HepG2 (cell line): ENCODE results near the gene CDC42BPG. TPM values are rescaled to one million over a fixed set of nuclear protein-coding genes. Genes with fewer than 3 reads are reported as not detected.

Experiments
- ETV6 ChIP-seq: sonication (generic); formaldehyde crosslinking; conservative IDR thresholded peaks from 2 replicates; pipeline ENCODE4 v1.4.0; 2020; ENCODE audit warnings: missing genetic modification reagents
- GABPB1 ChIP-seq: IDR thresholded peaks from 2 replicates; pipeline ENCODE4 v1.6.1; 2016; ENCODE audit warnings: mild to moderate bottlenecking, missing genetic modification reagents, moderate library complexity, missing compliant biosample characterization
- HMG20B ChIP-seq: conservative IDR thresholded peaks from 2 replicates; pipeline ENCODE4 v1.6.1; 2016; ENCODE audit warnings: missing genetic modification reagents, missing compliant biosample characterization
- HNRNPK ChIP-seq: fragments of 200-400 bp; formaldehyde crosslinking; IDR thresholded peaks from 2 replicates; pipeline ENCODE4 v1.6.1; 2018; ENCODE audit warnings: low read length, low read depth, moderate library complexity, mild to moderate bottlenecking; ENCODE audit not compliant: poor library complexity, severe bottlenecking
- HNRNPLL ChIP-seq: fragments of 200-400 bp; formaldehyde crosslinking; IDR thresholded peaks from 2 replicates; pipeline ENCODE4 v1.6.1; 2017; ENCODE audit warnings: mild to moderate bottlenecking, low read depth, low read length; ENCODE audit not compliant: poor library complexity, severe bottlenecking
- KAT8 ChIP-seq: IDR thresholded peaks from 2 replicates; pipeline ENCODE4 v1.6.1; 2016; ENCODE audit warnings: missing genetic modification reagents, missing compliant biosample characterization
- KDM5A ChIP-seq: fragments of 200-600 bp; sonication (generic); IDR thresholded peaks from 2 replicates; pipeline ENCODE4 v1.7.0; 2018; ENCODE audit warnings: antibody characterized with exemption, mild to moderate bottlenecking, low read length, borderline replicate concordance
- KLF16 ChIP-seq, 2 experiments: sonication (generic) in 1 of 2; formaldehyde crosslinking in 1 of 2; IDR thresholded peaks; 2 replicates each; pipeline versions ENCODE4 v1.6.1 to v1.8.0; 2016 to 2023; ENCODE audit warnings: missing genetic modification reagents in 2 of 2, missing compliant biosample characterization in 1 of 2
- KLF6 ChIP-seq: IDR thresholded peaks from 2 replicates; pipeline ENCODE4 v1.8.0; 2016; ENCODE audit warnings: missing biosample characterization, missing genetic modification reagents
- REPIN1 ChIP-seq: sonication (generic); formaldehyde crosslinking; IDR thresholded peaks from 2 replicates; pipeline ENCODE4 v1.8.0; 2022; ENCODE audit warnings: missing genetic modification reagents, low read depth, mild to moderate bottlenecking, borderline replicate concordance
- REST ChIP-seq, 2 experiments: IDR thresholded peaks; 2 replicates each; pipeline ENCODE4 v1.6.1; 2011 to 2012; ENCODE audit warnings: low read length in 2 of 2, borderline replicate concordance in 1 of 2, low read depth in 1 of 2, mild to moderate bottlenecking in 1 of 2, moderate library complexity in 1 of 2
- SRF ChIP-seq: IDR thresholded peaks from 2 replicates; pipeline ENCODE4 v1.6.1; 2011; ENCODE audit warnings: mild to moderate bottlenecking, low read depth, low read length, moderate library complexity
- TEAD3 ChIP-seq: optimal IDR thresholded peaks from 2 replicates; pipeline ENCODE3; 2016; ENCODE audit warnings: borderline replicate concordance
- ZMYM4 ChIP-seq: sonication (generic); formaldehyde crosslinking; IDR thresholded peaks from 2 replicates; pipeline ENCODE4 v1.8.1; 2023; ENCODE audit warnings: mild to moderate bottlenecking, missing genetic modification reagents
- ZNF235 ChIP-seq: sonication (generic); formaldehyde crosslinking; IDR thresholded peaks from 2 replicates; pipeline ENCODE4 v1.8.1; 2023; ENCODE audit warnings: mild to moderate bottlenecking, missing genetic modification reagents, borderline replicate concordance
- ZNF251 ChIP-seq: sonication (generic); formaldehyde crosslinking; IDR thresholded peaks from 2 replicates; pipeline ENCODE4 v1.9.0; 2021; ENCODE audit warnings: mild to moderate bottlenecking, missing genetic modification reagents
- ZNF33A ChIP-seq: sonication (generic); formaldehyde crosslinking; IDR thresholded peaks from 2 replicates; pipeline ENCODE4 v1.5.1; 2020; ENCODE audit warnings: missing genetic modification reagents, mild to moderate bottlenecking, moderate library complexity, borderline replicate concordance
- ZNF446 ChIP-seq: sonication (generic); formaldehyde crosslinking; IDR thresholded peaks from 2 replicates; pipeline ENCODE4 v1.5.0; 2020; ENCODE audit warnings: mild to moderate bottlenecking, missing genetic modification reagents
- ZNF496 ChIP-seq: sonication (generic); formaldehyde crosslinking; IDR thresholded peaks from 2 replicates; pipeline ENCODE4 v1.8.1; 2023; ENCODE audit warnings: mild to moderate bottlenecking, moderate library complexity, missing genetic modification reagents; ENCODE audit not compliant: insufficient replicate concordance
- ZNF605 ChIP-seq: sonication (generic); formaldehyde crosslinking; IDR thresholded peaks from 2 replicates; pipeline ENCODE4 v1.8.0; 2022; ENCODE audit warnings: mild to moderate bottlenecking, missing genetic modification reagents
- polyA plus RNA-seq, 8 experiments: library from polyadenylated mRNA; depleted of rRNA in 3 of 8; stranded (reverse) in 7 of 8; unstranded in 1 of 8; fragments of >200 nt; fragmentation: Illumina TruSeq in 4 of 8; extraction: Trizol in 4 of 8; gene quantifications; 2 replicates each; pipeline versions ENCODE4 v1.2.1 to v1.2.3, GENCODE V29; 2011 to 2016; ENCODE audit warnings: low read depth in 4 of 8, missing spikeins in 1 of 8, mixed read lengths in 1 of 8; ENCODE audit not compliant: insufficient read depth in 1 of 8
- total RNA-seq, 5 experiments: library from RNA; depleted of rRNA; stranded (reverse); fragments of >200 nt; fragmentation: Illumina TruSeq; extraction: Trizol; gene quantifications; 2 replicates each; pipeline ENCODE4 v1.2.3, GENCODE V29; 2016; ENCODE audit warnings: low read depth in 1 of 5
- TF ChIP-seq, protein P1 (sequence below): sonication (generic); formaldehyde crosslinking; IDR thresholded peaks from 2 replicates; pipeline ENCODE4 v1.4.0; 2020; ENCODE audit warnings: missing genetic modification reagents, mild to moderate bottlenecking, borderline replicate concordance
- TF ChIP-seq, protein P2 (sequence below): conservative IDR thresholded peaks from 2 replicates; pipeline ENCODE4 v1.6.1; 2018; ENCODE audit warnings: missing genetic modification reagents

CDC42BPG gene
- total and polyA plus RNA-seq, 2 of the 13 experiments (the other 11 are each of a cell fraction or from before 2014, with no cell fraction given), result 0.55 to 1.4 TPM

- TF ChIP-seq REST (IDR thresholded peaks at IDR 0.05; ENCODE audit: borderline replicate concordance in 1 of 2, low read depth in 1 of 2, low read length in 2 of 2) (peak in 1 of 2 experiments; percentile 4; a peak in 1 of 4 replicates), HMG20B (CRISPR knock-in tag) (no peak), ZNF605 (CRISPR knock-in tag) (no peak), ZNF496 (CRISPR knock-in tag) (no peak), ZNF235 (CRISPR knock-in tag) (peak; percentile 7; the same call in 1 of the 2 replicates), ZMYM4 (CRISPR knock-in tag) (no peak), KAT8 (CRISPR knock-in tag) (no peak), ETV6 (CRISPR knock-in tag) (no peak), KLF6 (CRISPR knock-in tag) (no peak), KDM5A (no peak), GABPB1 (CRISPR knock-in tag) (no peak), ZNF446 (CRISPR knock-in tag) (peak; percentile 73; the same call in 1 of the 2 replicates), HNRNPLL (peak; percentile 11), KLF16 (CRISPR knock-in tag; IDR thresholded peaks at IDR 0.05) (no peak), TEAD3 (CRISPR knock-in tag) (no peak), SRF (no peak), REPIN1 (CRISPR knock-in tag) (no peak), ZNF33A (CRISPR knock-in tag) (no peak), ZNF251 (CRISPR knock-in tag) (no peak), HNRNPK (no peak)
- TF ChIP-seq, protein P1, sequence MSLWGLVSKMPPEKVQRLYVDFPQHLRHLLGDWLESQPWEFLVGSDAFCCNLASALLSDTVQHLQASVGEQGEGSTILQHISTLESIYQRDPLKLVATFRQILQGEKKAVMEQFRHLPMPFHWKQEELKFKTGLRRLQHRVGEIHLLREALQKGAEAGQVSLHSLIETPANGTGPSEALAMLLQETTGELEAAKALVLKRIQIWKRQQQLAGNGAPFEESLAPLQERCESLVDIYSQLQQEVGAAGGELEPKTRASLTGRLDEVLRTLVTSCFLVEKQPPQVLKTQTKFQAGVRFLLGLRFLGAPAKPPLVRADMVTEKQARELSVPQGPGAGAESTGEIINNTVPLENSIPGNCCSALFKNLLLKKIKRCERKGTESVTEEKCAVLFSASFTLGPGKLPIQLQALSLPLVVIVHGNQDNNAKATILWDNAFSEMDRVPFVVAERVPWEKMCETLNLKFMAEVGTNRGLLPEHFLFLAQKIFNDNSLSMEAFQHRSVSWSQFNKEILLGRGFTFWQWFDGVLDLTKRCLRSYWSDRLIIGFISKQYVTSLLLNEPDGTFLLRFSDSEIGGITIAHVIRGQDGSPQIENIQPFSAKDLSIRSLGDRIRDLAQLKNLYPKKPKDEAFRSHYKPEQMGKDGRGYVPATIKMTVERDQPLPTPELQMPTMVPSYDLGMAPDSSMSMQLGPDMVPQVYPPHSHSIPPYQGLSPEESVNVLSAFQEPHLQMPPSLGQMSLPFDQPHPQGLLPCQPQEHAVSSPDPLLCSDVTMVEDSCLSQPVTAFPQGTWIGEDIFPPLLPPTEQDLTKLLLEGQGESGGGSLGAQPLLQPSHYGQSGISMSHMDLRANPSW (CRISPR knock-in tag), result no peak
- TF ChIP-seq, protein P2, sequence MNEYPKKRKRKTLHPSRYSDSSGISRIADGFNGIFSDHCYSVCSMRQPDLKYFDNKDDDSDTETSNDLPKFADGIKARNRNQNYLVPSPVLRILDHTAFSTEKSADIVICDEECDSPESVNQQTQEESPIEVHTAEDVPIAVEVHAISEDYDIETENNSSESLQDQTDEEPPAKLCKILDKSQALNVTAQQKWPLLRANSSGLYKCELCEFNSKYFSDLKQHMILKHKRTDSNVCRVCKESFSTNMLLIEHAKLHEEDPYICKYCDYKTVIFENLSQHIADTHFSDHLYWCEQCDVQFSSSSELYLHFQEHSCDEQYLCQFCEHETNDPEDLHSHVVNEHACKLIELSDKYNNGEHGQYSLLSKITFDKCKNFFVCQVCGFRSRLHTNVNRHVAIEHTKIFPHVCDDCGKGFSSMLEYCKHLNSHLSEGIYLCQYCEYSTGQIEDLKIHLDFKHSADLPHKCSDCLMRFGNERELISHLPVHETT (CRISPR knock-in tag), result no peak
Observed at GRCh38 chr11:64892838-64893193, 48.4 kb upstream of the CDC42BPG start (continued).
